Measurements from ENCODE around the gene SLBP. TPM values are rescaled to one million over a fixed set of nuclear protein-coding genes. Genes with fewer than 3 reads are reported as not detected.

SLBP gene
- total RNA-seq = 52.7 and 71.5 TPM in 2 replicates

DNA sequence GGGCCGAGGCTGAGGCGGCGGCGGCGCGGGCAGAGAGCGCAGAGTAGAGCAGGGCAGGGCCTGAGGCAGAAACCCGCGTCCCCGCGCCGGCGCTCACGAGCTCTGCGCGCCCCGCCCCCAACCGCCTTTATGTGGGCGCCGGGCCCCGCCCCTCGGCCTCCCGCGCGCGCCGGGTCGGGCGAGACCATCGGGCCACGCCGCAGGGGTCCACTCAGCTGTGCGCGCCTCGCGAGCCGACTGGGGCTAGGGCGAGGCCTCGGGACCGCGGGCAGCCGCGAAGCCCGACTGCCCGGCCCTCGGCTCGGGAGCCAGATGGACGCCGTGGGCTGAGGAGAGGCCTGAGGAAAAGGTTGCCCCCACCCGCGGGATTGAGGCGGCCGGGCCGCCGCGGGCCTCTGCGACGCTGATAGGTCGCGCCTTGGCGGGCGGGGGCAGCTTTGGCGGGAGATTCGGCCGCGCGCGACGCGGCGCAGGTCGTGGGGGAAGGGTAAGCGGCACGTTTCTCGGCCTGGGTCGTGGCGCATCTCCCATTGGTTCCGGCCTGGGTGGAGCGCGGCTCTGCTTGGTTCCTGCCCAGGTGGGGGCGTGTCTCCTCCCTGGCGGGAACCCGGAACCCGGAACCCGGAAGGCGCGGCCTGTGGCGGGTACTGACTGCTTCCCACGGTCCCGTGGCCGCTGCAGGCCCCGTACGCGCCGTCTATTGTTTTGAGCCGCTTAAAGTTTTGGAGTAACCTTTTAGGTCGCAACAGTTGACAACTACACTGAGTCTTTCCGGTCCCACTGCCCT, at the start of gene SLBP:
SLBP (minus strand) TSS at position 104 of the 787 bp plus-strand sequence. CDS start 131 bp downstream, outside the sequence.

DNA sequence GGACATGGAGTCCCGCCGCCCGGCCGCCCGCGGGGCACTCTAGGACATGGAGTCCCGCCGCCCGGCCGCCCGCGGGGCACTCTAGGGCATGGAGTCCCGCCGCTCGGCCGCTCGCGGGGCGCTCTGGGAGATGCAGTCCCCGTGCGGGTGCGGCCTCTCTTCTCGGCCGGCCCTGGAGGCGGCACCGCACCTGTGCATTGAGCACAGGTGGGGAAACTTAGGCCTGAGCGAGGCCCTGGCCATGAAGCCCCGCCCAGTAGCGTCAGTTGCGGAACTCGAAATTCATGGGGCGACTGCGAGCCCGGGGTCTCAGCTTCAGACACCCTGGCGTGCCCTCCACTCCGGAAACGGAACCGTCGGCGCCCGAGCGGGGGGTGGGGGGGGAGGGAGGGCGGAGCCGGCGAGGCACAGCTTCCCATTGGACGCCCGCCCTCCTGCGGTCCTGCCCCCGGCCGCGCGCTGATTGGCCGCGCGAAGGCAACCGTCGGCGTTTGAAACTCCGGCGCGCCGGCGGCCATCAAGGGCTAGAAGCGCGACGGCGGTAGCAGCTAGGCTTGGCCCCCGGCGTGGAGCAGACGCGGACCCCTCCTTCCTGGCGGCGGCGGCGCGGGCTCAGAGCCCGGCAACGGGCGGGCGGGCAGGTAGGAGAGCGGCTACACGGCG, 9.0 kb upstream of the SLBP start, which contains the start of the genes TACC3 and TMEM129:
TACC3 (plus strand) TSS at position 519 of the 663 bp plus-strand sequence. CDS start 1,901 bp downstream, outside the sequence.
TMEM129 (minus strand) TSS at position 321 of the 663 bp plus-strand sequence. CDS start 486 bp downstream, outside the sequence.

DNA sequence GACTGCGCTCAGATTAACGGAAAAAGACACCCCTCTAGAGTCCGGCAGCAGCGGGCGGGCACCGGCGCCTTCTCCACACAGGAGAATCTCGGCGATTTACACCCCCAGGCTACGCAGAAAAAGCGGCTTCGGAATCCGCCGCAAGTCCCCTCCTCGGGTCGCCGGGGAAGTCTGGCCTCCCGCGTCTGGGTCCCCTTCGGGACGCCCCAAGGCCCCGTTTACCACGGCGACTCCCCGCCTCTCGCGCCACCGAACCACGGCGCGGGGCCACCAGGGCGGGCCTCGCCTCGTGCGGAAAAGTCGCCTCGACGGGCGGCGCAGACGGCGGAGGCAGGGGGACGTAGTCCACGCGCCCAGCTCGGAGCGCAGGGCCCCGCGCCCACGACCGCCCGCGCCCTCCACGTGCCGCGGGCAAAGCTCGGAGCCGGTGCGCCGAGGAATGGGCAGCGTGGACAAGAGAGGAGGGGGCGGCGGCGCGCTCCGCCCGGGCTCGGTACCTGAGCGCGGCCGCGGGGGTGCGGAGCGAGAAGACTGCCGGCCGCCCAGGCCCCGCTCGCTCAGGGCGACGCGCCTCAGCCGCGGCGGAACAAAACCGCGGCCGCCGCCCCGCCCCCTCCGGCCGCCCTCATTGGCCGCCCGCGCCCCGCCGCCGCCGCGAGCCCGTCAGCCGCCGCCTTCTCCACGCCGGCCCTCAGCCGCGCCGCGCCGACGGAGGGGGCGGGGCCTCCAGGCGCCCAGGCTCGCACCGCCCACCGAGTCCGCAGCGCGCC, 28.2 kb downstream of the SLBP start, which contains the start of gene FAM53A:
FAM53A (minus strand) TSS at position 578 of the 770 bp plus-strand sequence. CDS start 15,572 bp downstream, outside the sequence.

Other genes starting within 250 kb of the SLBP start
- gene FAM53A, start 28.0 kb downstream of the SLBP start, total RNA-seq = 0.58 and 4.5 TPM in 2 replicates
- 20.5 and 57.5 TPM in 2 replicates for gene TMEM129, start 9.0 kb upstream of the SLBP start, total RNA-seq
- 3.9 and 54.8 TPM in 2 replicates for gene TACC3, start 9.2 kb upstream of the SLBP start, total RNA-seq
- gene FGFR3, start 81.0 kb upstream of the SLBP start, total RNA-seq = 0.56 and 1.7 TPM in 2 replicates
- 58.9 and 120 TPM in 2 replicates for gene LETM1, start 143.8 kb upstream of the SLBP start, total RNA-seq
- 39.5 and 97.2 TPM in 2 replicates for gene NSD2, start 159.1 kb upstream of the SLBP start, total RNA-seq